K562 (cell line): ENCODE data around the gene ARHGAP10. TPM values are rescaled to one million over a fixed set of nuclear protein-coding genes. Genes with fewer than 3 reads are reported as not detected.

Experiments
- ATAC-seq: fragments of 200-7000 bp; cut with Tn5 transposase; 3 replicates; pipeline ENCODE4 v1.9.1; 2020; ENCODE audit warnings: moderate library complexity
- BruUV-seq: library from RNA; stranded (reverse); fragments of 400-500 nt; replicated peaks from 2 replicates; lab custom pipeline; 2021; lab: Mats Ljungman, UMichigan
- CTCF ChIA-PET: fragments of 300-600 bp; formaldehyde crosslinking; extraction: SDS; loops from one replicate; lab custom pipeline; 2021; ENCODE audit warnings: low intra/inter-chr PET ratio; lab: Yijun Ruan, JAX
- POLR2A ChIA-PET: fragments of 300-600, 350-650 bp; sonication (Branson Sonifier 250); formaldehyde crosslinking; extraction: SDS; loops from one replicate; lab custom pipeline; 2021; ENCODE audit warnings: antibody characterized with exemption, inconsistent platforms; lab: Yijun Ruan, JAX
- DNase-seq, 4 experiments: peaks; one replicate each; pipeline versions ENCODE4 v3.0.0 to v3.0.0-alpha.2; 2011 to 2018; ENCODE audit warnings: low spot score in 3 of 4, mixed read lengths in 3 of 4; ENCODE audit errors: extremely low read depth in 1 of 4
- FAIRE-seq: peaks from 2 replicates; lab custom pipeline; 2011; peaks lifted over from hg19 to GRCh38; lab: Jason Lieb, UNC
- H2AFZ ChIP-seq: 2 replicates; pipeline ENCODE4 v1.6.0; 2011; ENCODE audit warnings: low read depth, low read length, control low read depth, inconsistent platforms
- H3K27ac ChIP-seq: fragments of 200-600 bp; 3 replicates; pipeline ENCODE4 v1.8.0; 2011; ENCODE audit warnings: low read depth, mild to moderate bottlenecking, control low read depth, inconsistent platforms, low read length, moderate library complexity, mixed read lengths; ENCODE audit errors: extremely low read depth
- H3K27me3 ChIP-seq, 2 experiments: fragments of 300-600 bp in 1 of 2; 2 replicates in 1 of 2; 3 replicates in 1 of 2; pipeline versions ENCODE4 v1.6.0 to v1.8.0; 2011; ENCODE audit warnings: inconsistent platforms in 2 of 2, low read length in 2 of 2, mild to moderate bottlenecking in 1 of 2, mixed read lengths in 1 of 2, moderate library complexity in 1 of 2; ENCODE audit not compliant: control insufficient read depth in 2 of 2, insufficient read depth in 2 of 2
- H3K36me3 ChIP-seq: fragments of 300-600 bp; 3 replicates; pipeline ENCODE4 v1.8.0; 2011; ENCODE audit warnings: mild to moderate bottlenecking, low read length, inconsistent platforms; ENCODE audit not compliant: control insufficient read depth, insufficient read depth
- H3K4me1 ChIP-seq, 2 experiments: fragments of 200-600 bp in 1 of 2; replicated peaks in 1 of 2; 2 replicates in 1 of 2; 3 replicates in 1 of 2; pipeline versions ENCODE4 v1.5.1 to v1.8.0; 2011; ENCODE audit warnings: inconsistent platforms in 2 of 2, low read length in 2 of 2, mild to moderate bottlenecking in 1 of 2, mixed read lengths in 1 of 2, moderate library complexity in 1 of 2; ENCODE audit not compliant: control insufficient read depth in 2 of 2, insufficient read depth in 2 of 2
- H3K4me2 ChIP-seq: 2 replicates; pipeline ENCODE4 v1.6.1; 2011; ENCODE audit warnings: low read length, control low read depth, inconsistent platforms, mixed read lengths; ENCODE audit not compliant: insufficient read depth
- H3K4me3 ChIP-seq: fragments of 200-600 bp; sonication (generic), shearing (Covaris generic); 2 replicates; pipeline ENCODE4 v1.5.1; 2016; ENCODE audit warnings: control low read depth, inconsistent platforms
- H3K79me2 ChIP-seq: fragments of 200-600 bp; 3 replicates; pipeline ENCODE4 v1.8.0; 2011; ENCODE audit warnings: low read length, inconsistent platforms; ENCODE audit not compliant: control insufficient read depth, insufficient read depth
- H3K9ac ChIP-seq, 2 experiments: 2 replicates each; pipeline versions ENCODE4 v1.6.0 to v1.6.1; 2011; ENCODE audit warnings: low read depth in 2 of 2, low read length in 2 of 2, control low read depth in 1 of 2, inconsistent platforms in 1 of 2, mild to moderate bottlenecking in 1 of 2, mixed read lengths in 1 of 2; ENCODE audit not compliant: insufficient read depth in 1 of 2
- H3K9me1 ChIP-seq: one replicate; pipeline ENCODE4 v1.6.0; 2011; ENCODE audit warnings: inconsistent platforms, mild to moderate bottlenecking, low read length, moderate library complexity; ENCODE audit not compliant: control insufficient read depth, insufficient read depth
- H3K9me3 ChIP-seq: replicated peaks from 2 replicates; pipeline ENCODE4 v1.5.1; 2011; ENCODE audit warnings: low read depth, low read length, inconsistent platforms; ENCODE audit not compliant: control insufficient read depth, insufficient read depth
- H4K20me1 ChIP-seq: replicated peaks from 2 replicates; pipeline ENCODE4 v1.6.1; 2011; ENCODE audit warnings: low read length, inconsistent platforms, mixed read lengths; ENCODE audit not compliant: control insufficient read depth, insufficient read depth
- ARID4B ChIP-seq: sonication (generic); formaldehyde crosslinking; IDR thresholded peaks from 2 replicates; pipeline ENCODE4 v1.8.0; 2022; ENCODE audit warnings: mild to moderate bottlenecking, missing genetic modification reagents
- MAX ChIP-seq: sonication (generic); formaldehyde crosslinking; IDR thresholded peaks from 2 replicates; pipeline ENCODE4 v1.9.0; 2022; ENCODE audit warnings: mild to moderate bottlenecking, missing genetic modification reagents
- MED1 ChIP-seq: sonication (generic); formaldehyde crosslinking; IDR thresholded peaks from 2 replicates; pipeline ENCODE4 v1.8.1; 2023; ENCODE audit warnings: missing genetic modification reagents, borderline replicate concordance
- MTA1 ChIP-seq: fragments of 450-650 bp; IDR thresholded peaks from 2 replicates; pipeline ENCODE4 v1.6.1; 2017; ENCODE audit warnings: borderline replicate concordance
- NFRKB ChIP-seq: fragments of 450-650 bp; IDR thresholded peaks from 2 replicates; pipeline ENCODE4 v1.6.1; 2016; ENCODE audit warnings: low read depth
- PTBP1 ChIP-seq: fragments of 200-400 bp; formaldehyde crosslinking; IDR thresholded peaks from 2 replicates; pipeline ENCODE4 v1.6.1; 2017; ENCODE audit warnings: low read depth, low read length
- SNAPC5 ChIP-seq: fragments of 250-450 bp; sonication (Bioruptor Pico); IDR thresholded peaks from 2 replicates; pipeline ENCODE4 v1.8.0; 2021; ENCODE audit warnings: moderate library complexity, mild to moderate bottlenecking, inconsistent platforms
- STAG1 ChIP-seq: sonication (generic); formaldehyde crosslinking; IDR thresholded peaks from 2 replicates; pipeline ENCODE4 v1.5.0; 2020; ENCODE audit warnings: missing genetic modification reagents, borderline replicate concordance
- TEAD1 ChIP-seq, 2 experiments: fragments of 450-650 bp in 1 of 2; sonication (generic) in 1 of 2; formaldehyde crosslinking; IDR thresholded peaks; 2 replicates each; pipeline versions ENCODE4 v1.4.0 to v1.8.0; 2020 to 2022; ENCODE audit warnings: mild to moderate bottlenecking in 2 of 2, missing genetic modification reagents in 1 of 2
- ZKSCAN8 ChIP-seq: fragments of 200-800 bp; sonication (Bioruptor generic); IDR thresholded peaks from 2 replicates; pipeline ENCODE4 v1.6.1; 2016; ENCODE audit warnings: missing genetic modification characterization, missing compliant biosample characterization
- ZNF717 ChIP-seq: fragments of 250-450 bp; sonication (Bioruptor Pico); IDR thresholded peaks from 2 replicates; pipeline ENCODE4 v1.5.0; 2021
- WGBS: fragments of 100-300 bp; shearing (Covaris generic); methylation state at CpG from one replicate; pipeline ENCODE4 v1.1.6; 2016; ENCODE audit warnings: low coverage, mixed read lengths; ENCODE audit not compliant: insufficient coverage; ENCODE audit errors: missing lambda C conversion rate; 5-methylcytosine and 5-hydroxymethylcytosine counted together
- in situ Hi-C: fragments of 300-500 bp; cut with MboI; formaldehyde crosslinking; loops from 4 replicates; pipeline ENCODE4 v1.15.0; 2018; ENCODE audit warnings: inconsistent platforms, mixed read lengths
- intact Hi-C: fragments of 100-400 bp; cut with micrococcal nuclease; formaldehyde crosslinking; loops from 2 replicates; pipeline ENCODE4 v1.14.2; 2022
- polyA plus RNA-seq, 8 experiments: library from polyadenylated mRNA; depleted of rRNA in 4 of 8; stranded (reverse) in 5 of 8; unstranded in 3 of 8; fragments of >200 nt; fragmentation: Nextera tagmentation in 2 of 8; fragmentation: Illumina TruSeq in 1 of 8; extraction: Ambion mirVana in 2 of 8; extraction: Trizol in 1 of 8; gene quantifications; 2 replicates each; pipeline versions ENCODE4 v1.2.1 to v1.2.3, GENCODE V29; 2011 to 2014; ENCODE audit warnings: inconsistent platforms in 1 of 8, missing spikeins in 1 of 8
- total RNA-seq, 7 experiments: library from RNA; depleted of rRNA in 6 of 7; stranded (reverse); fragments of >200 nt in 6 of 7; fragmentation: Illumina TruSeq in 2 of 7; extraction: Trizol in 2 of 7; gene quantifications; 2 replicates each; pipeline versions ENCODE4 v1.2.1 to v1.2.3, GENCODE V29; 2011 to 2021; ENCODE audit warnings: low replicate concordance in 1 of 7

The ARHGAP10 gene
- total and polyA plus RNA-seq, 9 of the 15 experiments (the other 6 are each of a cell fraction or from before 2014, with no cell fraction given): 0.03 to 0.22 (median 0.06) TPM; not detected in 3

GRCh38 chr4:147855571-147856009, 123.7 kb downstream of the ARHGAP10 start:
- no peak overlapping the region for H3K4me2 ChIP-seq
- in situ Hi-C loops (loop anchor here (25.0 kb wide), 2 partner anchors 718 to 843 kb away; no protein-coding TSS in a partner anchor), intact Hi-C loops (no loop called here)
- BruUV-seq: no TSS peak
- CTCF ChIA-PET: no interaction called here
- TF ChIP-seq ZKSCAN8 (CRISPR knock-in tag): no peak
- TF ChIP-seq NFRKB: no peak
- no peak for TF ChIP-seq MTA1
- TF ChIP-seq MAX (CRISPR knock-in tag): no peak
- H3K4me1 ChIP-seq: no peaks in the 10 kb centered on the region
- no peak overlapping the region for H3K27ac ChIP-seq
- H2AFZ ChIP-seq: no peak overlapping the region
- H3K9me3 ChIP-seq: no peaks in the 10 kb centered on the region
- FAIRE-seq: no peak
- no peak overlapping the region for H3K9ac ChIP-seq
- POLR2A ChIA-PET: no interaction called here
- no peaks in the 10 kb centered on the region for H3K27me3 ChIP-seq
- H3K79me2 ChIP-seq: no peaks in the 10 kb centered on the region
- DNase-seq: no peak
- no peak overlapping the region for H3K4me3 ChIP-seq
- 0% methylated on average over 1 of the region's 1 CpG for WGBS
- no peak for ATAC-seq
- H3K9me1 ChIP-seq: no peaks in the 10 kb centered on the region
- no peaks in the 10 kb centered on the region for H3K36me3 ChIP-seq
- no peaks in the 10 kb centered on the region for H4K20me1 ChIP-seq

- POLR2A ChIA-PET: no interaction called here
- no peak for TF ChIP-seq ARID4B (CRISPR knock-in tag)
- no peak for TF ChIP-seq SNAPC5 (CRISPR knock-in tag)
- TF ChIP-seq PTBP1: no peak
- TF ChIP-seq MED1 (CRISPR knock-in tag): no peak
- no peak for TF ChIP-seq ZNF717 (CRISPR knock-in tag)
- TF ChIP-seq TEAD1 (CRISPR knock-in tag; IDR thresholded peaks at IDR 0.05): no peak
- no peak for TF ChIP-seq STAG1 (CRISPR knock-in tag)
Measured at GRCh38 chr4:147860960-147861359, 129.1 kb downstream of the ARHGAP10 start.

More at GRCh38 chr4:147860960-147861359, 129.1 kb downstream of the ARHGAP10 start:
- no peaks in the 10 kb centered on the region for H3K9me3 ChIP-seq
- no peak overlapping the region for H3K4me2 ChIP-seq
- H3K79me2 ChIP-seq: no peaks in the 10 kb centered on the region
- no peaks in the 10 kb centered on the region for H3K4me1 ChIP-seq
- CTCF ChIA-PET: no interaction called here
- FAIRE-seq (no peak), DNase-seq (no peak), ATAC-seq (no peak)
- H3K36me3 ChIP-seq: no peaks in the 10 kb centered on the region
- H3K27ac ChIP-seq: no peak overlapping the region
- WGBS: 0% methylated on average over 15 of the region's 15 CpGs
- no peaks in the 10 kb centered on the region for H4K20me1 ChIP-seq
- H2AFZ ChIP-seq: no peak overlapping the region
- in situ Hi-C loops: loop anchor here (25.0 kb wide), 2 partner anchors 724 to 849 kb away; no protein-coding TSS in a partner anchor
- no peaks in the 10 kb centered on the region for H3K9me1 ChIP-seq
- intact Hi-C loops: no loop called here
- 0 out of 5 replicates have a peak, but pooled peaks cover 0 to 3% of the 10 kb centered on the region in 2 experiments for H3K27me3 ChIP-seq
- no TSS peak for BruUV-seq
- H3K9ac ChIP-seq: no peak overlapping the region
- H3K4me3 ChIP-seq: no peak overlapping the region
